Upper lobe of left lung (tissue), 6 donors: ENCODE data around the gene POMP. TPM values are rescaled to one million over a fixed set of nuclear protein-coding genes. Genes with fewer than 3 reads are reported as not detected.
A peak's percentile ranks its signal among the peaks of the same experiment; 100 is the strongest.

Source experiments
- ATAC-seq, 2 donors: fragments of 200-7000 bp; cut with Tn5 transposase; one replicate each; pipeline ENCODE4 v1.9.1; 2022; ENCODE audit warnings: mild to moderate bottlenecking in 2 of 2, moderate library complexity in 2 of 2; ENCODE audit not compliant: low FRiP score in 2 of 2
- DNase-seq, 2 donors: peaks; one replicate each; pipeline ENCODE4 v3.0.0-alpha.2; 2019 to 2020
- H3K27ac ChIP-seq, 4 donors: fragments of 200-600 bp; sonication (generic); one replicate each; pipeline ENCODE4 v1.5.1; 2016 to 2019
- H3K27me3 ChIP-seq, 4 donors: fragments of 200-600 bp; sonication (generic); one replicate each; pipeline ENCODE4 v1.5.1; 2017 to 2019
- H3K36me3 ChIP-seq, 4 donors: fragments of 200-600 bp; sonication (generic); one replicate each; pipeline ENCODE4 v1.5.1; 2016 to 2019
- H3K4me1 ChIP-seq, 4 donors: fragments of 200-600 bp; sonication (generic); one replicate each; pipeline ENCODE4 v1.5.1; 2018 to 2019
- H3K4me3 ChIP-seq, 4 donors: fragments of 200-600 bp; sonication (generic); one replicate each; pipeline ENCODE4 v1.5.1; 2017 to 2019; ENCODE audit warnings: mild to moderate bottlenecking in 2 of 4, moderate library complexity in 1 of 4
- H3K9me3 ChIP-seq, 4 donors: fragments of 200-600 bp; sonication (generic); one replicate each; pipeline ENCODE4 v1.5.1; 2018 to 2019
- CTCF ChIP-seq, 6 experiments: fragments of 450-650 bp in 4 of 6; fragments of 200-600 bp in 2 of 6; sonication (generic) in 2 of 6; IDR thresholded peaks; one replicate each; pipeline ENCODE4 v1.5.1; 2016 to 2019; ENCODE audit warnings: antibody characterized with exemption in 6 of 6
- EP300 ChIP-seq, 4 donors: sonication (generic); formaldehyde crosslinking; IDR thresholded peaks; one replicate each; pipeline ENCODE4 v1.5.1; 2017; ENCODE audit warnings: antibody characterized with exemption in 4 of 4, control low read depth in 2 of 4
- POLR2A ChIP-seq, 4 donors: fragments of 450-650 bp; IDR thresholded peaks; one replicate each; pipeline ENCODE4 v1.5.1; 2016 to 2017; ENCODE audit warnings: antibody characterized with exemption in 4 of 4, mild to moderate bottlenecking in 2 of 4
- POLR2AphosphoS5 ChIP-seq, 2 donors: sonication (generic); formaldehyde crosslinking; IDR thresholded peaks; one replicate each; pipeline ENCODE4 v1.5.1; 2017; ENCODE audit warnings: antibody characterized with exemption in 2 of 2
- WGBS, 2 donors: methylation state at CpG; one replicate each; pipeline ENCODE4 v1.1.5; 2017 to 2018; 5-methylcytosine and 5-hydroxymethylcytosine counted together
- total RNA-seq, 6 donors: library from RNA; depleted of rRNA in 4 of 6; stranded (reverse); fragments of >200 nt in 4 of 6; gene quantifications; one replicate each; pipeline versions ENCODE4 v1.1.0 to v1.2.1, GENCODE V29; 2016 to 2021
- donor health status: DM: no; HTN: no; CAD: no; lungs with moderate emphysema.
- donor health status: DM: no; HTN: yes; CAD: no; lungs with severe emphysema.

Gene POMP
- total RNA-seq, 6 donors from 2014 or later = 11.5 to 59.8 (median 51.4) TPM

- Histone ChIP-seq H3K9me3 (no peaks in the 10 kb centered on the region), H3K4me3 (no peak overlapping the region), H3K36me3 (no peaks in the 10 kb centered on the region), H3K27me3 (no peaks in the 10 kb centered on the region), H3K27ac (peak overlapping the region in 1 of 4 donors; percentile 33), H3K4me1 (peaks cover 0 to 5% (median 1%) of the 10 kb centered on the region in 4 donors)
- WGBS, 2 donors = 62 to 67% methylated on average over 5 of the region's 5 CpGs
- DNase-seq = no peak
- no peak for TF ChIP-seq POLR2AphosphoS5 (IDR thresholded peaks at IDR 0.05)
- TF ChIP-seq EP300 (IDR thresholded peaks at IDR 0.05) = no peak
- no peak for TF ChIP-seq CTCF (IDR thresholded peaks at IDR 0.05)
- no peak for TF ChIP-seq POLR2A (IDR thresholded peaks at IDR 0.05)
- peak in 1 of 2 donors; percentile 43 for ATAC-seq
Observed at GRCh38 chr13:28621449-28621848, 37.5 kb upstream of the POMP start.

DNA sequence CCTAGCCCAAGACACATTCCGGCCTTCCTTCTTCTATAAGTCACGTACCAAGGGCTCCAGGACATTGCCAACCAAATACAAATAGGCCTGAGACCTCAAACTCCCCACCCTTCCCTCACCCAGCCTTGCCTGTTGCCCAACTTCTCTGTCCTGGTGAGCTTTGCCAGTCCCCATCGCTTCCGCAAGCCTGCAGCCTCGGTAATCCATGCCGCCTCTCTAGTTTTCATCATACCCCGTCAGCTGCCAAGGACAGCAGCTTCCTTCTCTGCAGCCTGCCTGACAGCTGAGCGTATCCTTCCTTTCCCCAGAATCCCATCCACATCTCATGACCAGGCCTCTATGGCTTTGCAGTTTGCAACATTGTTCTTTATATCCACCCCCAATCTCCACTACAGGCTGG, 36.6 kb upstream of the POMP start:
- Histone ChIP-seq H3K27ac (peak overlapping the region in 1 of 4 donors; percentile 33), H3K9me3 (no peaks in the 10 kb centered on the region), H3K4me1 (peaks cover 0 to 5% (median 1%) of the 10 kb centered on the region in 4 donors), H3K4me3 (no peak overlapping the region), H3K27me3 (no peaks in the 10 kb centered on the region), H3K36me3 (no peaks in the 10 kb centered on the region)
- 72 to 83% methylated on average over 8 of the region's 8 CpGs for WGBS, 2 donors
- DNase-seq (peak in 1 of 2 donors; percentile 72), ATAC-seq (peak; percentile 57 to 82)
- no peak for TF ChIP-seq EP300 (IDR thresholded peaks at IDR 0.05)
- TF ChIP-seq POLR2AphosphoS5 (IDR thresholded peaks at IDR 0.05) = peak in 1 of 2 donors; percentile 31

DNA sequence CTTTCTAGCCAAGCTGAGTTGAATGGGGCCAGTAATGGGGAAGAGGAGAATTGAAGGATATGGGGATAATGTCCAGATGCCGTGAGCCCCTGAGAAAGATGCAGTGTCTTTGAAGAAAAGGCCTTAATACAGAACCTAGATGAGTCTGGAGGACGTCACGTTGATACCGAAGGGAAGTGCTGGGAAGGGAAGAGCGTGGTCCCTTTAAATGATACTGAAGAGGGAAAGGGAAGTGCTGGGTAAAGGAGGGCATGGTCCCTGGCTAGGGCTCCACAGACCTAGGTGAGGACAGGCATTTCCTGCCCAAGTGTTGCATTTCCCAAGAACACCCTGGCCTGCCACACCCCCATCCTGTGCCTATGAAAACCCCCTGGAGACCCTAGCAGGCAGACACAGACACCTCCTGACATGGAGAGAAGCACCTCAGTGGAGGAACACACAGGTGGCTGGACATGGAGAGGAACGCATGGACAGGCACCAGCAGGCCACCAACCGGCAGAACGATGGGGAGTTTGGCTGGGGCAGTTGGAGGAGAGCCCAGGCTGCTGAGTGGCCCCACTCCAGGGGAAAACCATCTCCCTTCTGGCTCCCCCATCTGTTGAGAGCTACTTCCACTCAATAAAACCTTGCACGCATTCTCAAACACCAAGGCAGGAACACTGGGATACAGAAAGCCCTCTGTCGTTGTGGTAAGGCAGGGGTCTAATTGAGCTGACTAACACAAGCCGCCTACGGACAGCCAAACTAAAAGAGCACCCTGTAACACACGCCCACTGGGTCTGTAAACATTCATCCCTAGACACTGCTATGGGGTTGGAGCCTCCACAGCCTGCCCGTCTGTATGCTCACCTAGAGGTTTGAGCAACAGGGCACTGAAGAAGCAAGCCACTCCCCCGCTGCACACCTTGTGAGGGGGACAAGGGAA, 34.9 kb upstream of the POMP start:
- Histone ChIP-seq H3K27ac (no peak overlapping the region), H3K36me3 (no peaks in the 10 kb centered on the region), H3K27me3 (no peaks in the 10 kb centered on the region), H3K4me3 (no peak overlapping the region), H3K9me3 (no peaks in the 10 kb centered on the region), H3K4me1 (peaks cover 0 to 5% (median 1%) of the 10 kb centered on the region in 4 donors)
- no peak for ATAC-seq
- DNase-seq = no peak
- TF ChIP-seq CTCF (IDR thresholded peaks at IDR 0.05) (no peak), EP300 (IDR thresholded peaks at IDR 0.05) (no peak), POLR2AphosphoS5 (IDR thresholded peaks at IDR 0.05) (no peak), POLR2A (IDR thresholded peaks at IDR 0.05) (no peak)
- WGBS, 2 donors = 65 to 79% methylated on average over 15 of the region's 15 CpGs

- no peak for TF ChIP-seq POLR2AphosphoS5 (IDR thresholded peaks at IDR 0.05)
- TF ChIP-seq POLR2A (IDR thresholded peaks at IDR 0.05) = no peak
- TF ChIP-seq EP300 (IDR thresholded peaks at IDR 0.05) = no peak
- Histone ChIP-seq H3K4me1 (peaks cover 0 to 5% (median 1%) of the 10 kb centered on the region in 4 donors), H3K27ac (no peak overlapping the region), H3K27me3 (no peaks in the 10 kb centered on the region), H3K4me3 (no peak overlapping the region), H3K9me3 (no peaks in the 10 kb centered on the region), H3K36me3 (no peaks in the 10 kb centered on the region)
- DNase-seq (peak in 1 of 2 donors; percentile 33), ATAC-seq (no peak)
- WGBS, 2 donors = 79 to 97% methylated on average over 8 to 11 of the region's 11 CpGs
Observed at GRCh38 chr13:28624707-28625432, 34.1 kb upstream of the POMP start.

GRCh38 chr13:28626266-28626665, 32.7 kb upstream of the POMP start:
- no peak overlapping the region for H3K27ac ChIP-seq
- 83 to 90% methylated on average over 5 of the region's 5 CpGs for WGBS, 2 donors
- DNase-seq = no peak
- TF ChIP-seq POLR2AphosphoS5 (IDR thresholded peaks at IDR 0.05) (no peak), EP300 (IDR thresholded peaks at IDR 0.05) (no peak), CTCF (IDR thresholded peaks at IDR 0.05) (no peak), POLR2A (IDR thresholded peaks at IDR 0.05) (no peak)
- no peak overlapping the region for H3K4me3 ChIP-seq
- no peak for ATAC-seq
- no peaks in the 10 kb centered on the region for H3K36me3 ChIP-seq
- no peaks in the 10 kb centered on the region for H3K27me3 ChIP-seq
- peaks cover 0 to 5% (median 1%) of the 10 kb centered on the region in 4 donors for H3K4me1 ChIP-seq
- no peaks in the 10 kb centered on the region for H3K9me3 ChIP-seq
